Iris pigment epithelial cell (primary cell): ENCODE results near the gene PPIH.
"Not testable (repeated sequence)": the region's sequence is repeated elsewhere in the genome, so short reads cannot be mapped to it uniquely, and the experiment has no call there.

Source experiments
- DNase-seq: peaks from one replicate; pipeline ENCODE4 v3.0.0-alpha.2; 2011; ENCODE audit warnings: low read depth

The PPIH gene

GRCh38 chr1:42657981-42658876 is at the start of gene PPIH:
PPIH (plus strand) TSS chr1:42658423; CDS start chr1:42658447, 24 bp downstream.
- peak; percentile 94 for DNase-seq

- DNase-seq = no peak
Measured at GRCh38 chr1:42613803-42614131, 44.5 kb upstream of the PPIH start.

- no peak for DNase-seq
Measured at GRCh38 chr1:42618866-42619265, 39.4 kb upstream of the PPIH start.

GRCh38 chr1:42620307-42620706 is 37.9 kb upstream of the PPIH start:
- no peak for DNase-seq

GRCh38 chr1:42621180-42621579 is 37.0 kb upstream of the PPIH start:
- DNase-seq = not testable (repeated sequence)

GRCh38 chr1:42627205-42627604 is 31.0 kb upstream of the PPIH start:
- not testable (repeated sequence) for DNase-seq

GRCh38 chr1:42639116-42639515 is 19.1 kb upstream of the PPIH start:
- peak; percentile 74 for DNase-seq

- peak; percentile 34 for DNase-seq
Measured at GRCh38 chr1:42646056-42646455, 12.2 kb upstream of the PPIH start.

- DNase-seq = no peak
Measured at GRCh38 chr1:42657201-42657600, 1.0 kb upstream of the PPIH start.

- peak; percentile 77 for DNase-seq
Measured at GRCh38 chr1:42658877-42659337, 684 bp downstream of the PPIH start.

- no peak for DNase-seq
Measured at GRCh38 chr1:42660907-42661500, 2.8 kb downstream of the PPIH start.

GRCh38 chr1:42669936-42670335 is 11.7 kb downstream of the PPIH start:
- no peak for DNase-seq

- DNase-seq = no peak
Measured at GRCh38 chr1:42670425-42670824, 12.2 kb downstream of the PPIH start.

GRCh38 chr1:42674214-42674613 is 16.0 kb downstream of the PPIH start:
- no peak for DNase-seq

GRCh38 chr1:42674682-42675081 is 16.5 kb downstream of the PPIH start:
- DNase-seq = no peak

GRCh38 chr1:42675467-42675866 is 17.2 kb downstream of the PPIH start:
- DNase-seq = no peak

- DNase-seq = no peak
Measured at GRCh38 chr1:42676534-42677087, 18.4 kb downstream of the PPIH start.

GRCh38 chr1:42679364-42679983 is 21.3 kb downstream of the PPIH start:
- DNase-seq = peak; percentile 53

- no peak for DNase-seq
Measured at GRCh38 chr1:42680055-42680454, 21.8 kb downstream of the PPIH start.

GRCh38 chr1:42680921-42681683 is 22.9 kb downstream of the PPIH start:
- peak; percentile 45 for DNase-seq

GRCh38 chr1:42681741-42682483 is 23.7 kb downstream of the PPIH start, which contains the start of gene YBX1:
YBX1 (plus strand) TSS chr1:42682418; CDS start chr1:42682566, 148 bp downstream.
- DNase-seq = peak; percentile 99
